ENCODE measurements around the gene CLIC2.
"Not testable (repeated sequence)": the region's sequence is repeated elsewhere in the genome, so short reads cannot be mapped to it uniquely, and the experiment has no call there.

Gene CLIC2
- long read RNA-seq, partial matches to known transcripts = 0 of 7 reads
- long read RNA-seq, other reads (novel, unspliced or antisense) = 7 of 7 reads

DNA sequence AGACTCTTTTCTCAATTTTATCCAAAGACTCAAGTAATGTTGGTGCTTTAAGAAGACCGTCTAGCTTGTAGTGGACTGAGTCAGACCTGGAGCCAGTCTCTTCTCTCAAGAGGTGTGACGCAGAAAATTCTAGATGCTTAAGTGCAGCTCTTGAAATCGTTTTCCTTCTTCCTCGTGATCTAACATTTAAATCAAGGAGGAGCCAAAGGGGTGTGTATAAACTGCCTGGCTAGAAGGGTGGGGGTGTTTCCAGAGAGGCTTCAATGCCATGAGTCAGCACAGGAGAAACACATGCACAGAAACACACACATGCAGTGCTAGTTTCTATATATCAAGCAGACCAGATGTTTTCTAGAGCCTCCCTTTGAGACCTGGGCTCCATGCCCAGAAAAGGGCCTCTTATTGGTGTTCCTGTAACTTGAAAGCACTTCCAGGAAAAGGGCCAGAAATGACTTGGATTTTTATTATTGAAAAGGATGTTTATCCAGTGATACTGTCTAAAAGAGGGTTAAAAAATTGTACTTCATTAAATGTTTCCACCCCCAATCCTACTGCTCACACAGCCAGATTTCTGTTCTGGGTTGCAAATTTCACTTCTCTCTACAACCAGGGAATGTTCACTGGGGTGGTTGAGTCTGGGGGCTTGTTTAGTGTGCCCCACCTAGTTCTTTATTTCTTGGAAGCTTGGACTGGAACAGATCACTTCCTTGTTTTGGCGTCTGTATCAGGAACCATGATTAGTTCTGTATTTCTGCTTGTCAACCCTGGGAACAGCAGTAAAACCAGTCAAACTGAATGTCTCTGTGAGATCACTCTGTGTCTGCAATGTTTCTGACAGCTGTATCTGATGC, at the start of gene CLIC2:
Gene CLIC2 (minus strand): TSS at position 129 of the 851 bp plus-strand sequence. CDS start 187 bp downstream, outside the sequence.
- no peaks in the 10 kb centered on the region for H3K27me3 ChIP-seq (ENCODE audit: insufficient read depth, poor library complexity, severe bottlenecking)
- H3K27ac ChIP-seq (replicated peaks) = no peak within 1 kb of the TSS
- TF ChIP-seq SPI1 (IDR thresholded peaks at IDR 0.05; ENCODE audit: borderline replicate concordance, low read depth) = no peak
- TF ChIP-seq GABPA (IDR thresholded peaks at IDR 0.05; ENCODE audit: low read depth) = no peak
- no peak for TF ChIP-seq REST (IDR thresholded peaks at IDR 0.05; ENCODE audit: insufficient replicate concordance, low read depth)
- no peak for TF ChIP-seq CTCF (IDR thresholded peaks at IDR 0.05; ENCODE audit: insufficient read depth, low read length)
- TF ChIP-seq POLR2AphosphoS5 (IDR thresholded peaks at IDR 0.05; ENCODE audit: low read depth) = no peak
- H3K4me3 ChIP-seq (replicated peaks; ENCODE audit: insufficient read depth, low read length) = no peak within 1 kb of the TSS
- no peak for DNase-seq (ENCODE audit: low read depth in 1 of 2, low spot score in 1 of 2)

- H3K27ac ChIP-seq (replicated peaks); H3K4me3 ChIP-seq (replicated peaks; ENCODE audit: insufficient read depth, low read length); DNase-seq (ENCODE audit: low read depth in 1 of 2, low spot score in 1 of 2); H3K27me3 ChIP-seq (ENCODE audit: insufficient read depth, poor library complexity, severe bottlenecking): not testable (repeated sequence)
Observed at GRCh38 chrX:155382529-155382967, 48.1 kb upstream of the CLIC2 start.

DNA sequence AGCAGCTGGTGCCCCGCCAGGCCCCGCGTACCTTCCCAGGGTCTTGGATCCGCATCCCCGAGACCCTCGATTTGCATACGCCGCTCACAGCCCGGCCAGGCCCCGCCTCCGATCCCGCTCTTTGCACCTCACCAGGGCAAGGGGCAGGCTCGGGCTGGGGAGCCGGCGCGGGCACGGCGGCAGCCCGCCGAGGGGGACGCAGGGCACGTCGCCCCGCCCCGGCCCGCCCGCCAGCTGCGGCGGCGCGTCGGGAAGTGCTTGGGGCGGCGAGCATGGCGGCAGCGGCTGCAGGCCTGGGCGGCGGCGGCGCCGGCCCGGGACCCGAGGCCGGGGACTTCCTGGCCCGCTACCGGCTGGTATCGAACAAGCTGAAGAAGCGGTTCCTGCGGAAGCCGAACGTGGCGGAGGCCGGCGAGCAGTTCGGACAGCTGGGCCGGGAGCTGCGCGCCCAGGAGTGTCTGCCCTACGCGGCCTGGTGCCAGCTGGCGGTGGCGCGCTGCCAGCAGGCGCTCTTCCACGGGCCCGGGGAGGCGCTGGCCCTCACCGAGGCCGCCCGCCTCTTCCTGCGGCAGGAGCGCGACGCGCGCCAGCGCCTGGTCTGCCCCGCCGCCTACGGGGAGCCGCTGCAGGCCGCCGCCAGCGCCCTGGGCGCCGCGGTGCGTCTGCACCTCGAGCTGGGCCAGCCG, 47.6 kb upstream of the CLIC2 start, which contains the start of gene F8A2:
Gene F8A2 (plus strand): TSS at position 253 of the 686 bp plus-strand sequence. CDS start 20 bp downstream, at position 273.
- not testable (repeated sequence) for H3K27ac ChIP-seq (replicated peaks); H3K27me3 ChIP-seq (ENCODE audit: insufficient read depth, poor library complexity, severe bottlenecking); DNase-seq (ENCODE audit: low read depth in 1 of 2, low spot score in 1 of 2); H3K4me3 ChIP-seq (replicated peaks; ENCODE audit: insufficient read depth, low read length)

GRCh38 chrX:155379802-155380201, 45.4 kb upstream of the CLIC2 start:
- not testable (repeated sequence) for H3K27ac ChIP-seq (replicated peaks); DNase-seq (ENCODE audit: low read depth in 1 of 2, low spot score in 1 of 2); H3K27me3 ChIP-seq (ENCODE audit: insufficient read depth, poor library complexity, severe bottlenecking); H3K4me3 ChIP-seq (replicated peaks; ENCODE audit: insufficient read depth, low read length)

DNA sequence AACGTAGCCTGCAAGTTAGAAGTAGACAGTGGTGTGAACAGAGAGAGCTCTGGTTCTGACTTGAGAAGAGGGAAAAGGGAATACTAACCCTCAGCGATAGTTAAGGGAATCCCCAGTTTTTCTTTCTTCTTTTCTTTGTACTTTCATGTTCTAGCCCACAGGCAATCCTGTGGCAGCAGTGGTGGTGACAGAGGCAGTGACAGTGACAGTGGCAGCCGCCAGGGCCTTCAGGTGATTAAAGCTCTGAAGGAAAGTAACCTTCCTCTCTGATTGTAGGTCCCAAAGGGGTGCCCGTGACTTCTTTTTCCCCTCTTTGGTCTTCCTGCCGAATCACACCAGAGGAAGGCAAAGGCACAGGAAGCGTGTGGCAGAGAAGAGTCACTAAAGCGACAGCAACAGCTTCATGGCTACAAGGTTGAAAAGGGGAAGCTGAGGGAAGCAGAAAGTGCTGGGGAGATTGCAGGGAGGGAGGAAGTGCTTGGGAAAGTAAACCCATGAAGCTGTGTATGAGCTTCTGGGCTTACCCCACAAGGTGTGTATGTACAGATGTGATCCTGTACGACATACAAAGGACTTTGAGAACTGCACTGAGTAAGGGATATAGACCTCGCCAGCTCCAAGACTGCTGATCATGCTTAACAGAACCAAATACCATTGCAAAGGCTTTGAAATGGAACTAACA, 39.5 kb upstream of the CLIC2 start:
- not testable (repeated sequence) for DNase-seq (ENCODE audit: low read depth in 1 of 2, low spot score in 1 of 2); H3K4me3 ChIP-seq (replicated peaks; ENCODE audit: insufficient read depth, low read length); H3K27me3 ChIP-seq (ENCODE audit: insufficient read depth, poor library complexity, severe bottlenecking); H3K27ac ChIP-seq (replicated peaks)

DNA sequence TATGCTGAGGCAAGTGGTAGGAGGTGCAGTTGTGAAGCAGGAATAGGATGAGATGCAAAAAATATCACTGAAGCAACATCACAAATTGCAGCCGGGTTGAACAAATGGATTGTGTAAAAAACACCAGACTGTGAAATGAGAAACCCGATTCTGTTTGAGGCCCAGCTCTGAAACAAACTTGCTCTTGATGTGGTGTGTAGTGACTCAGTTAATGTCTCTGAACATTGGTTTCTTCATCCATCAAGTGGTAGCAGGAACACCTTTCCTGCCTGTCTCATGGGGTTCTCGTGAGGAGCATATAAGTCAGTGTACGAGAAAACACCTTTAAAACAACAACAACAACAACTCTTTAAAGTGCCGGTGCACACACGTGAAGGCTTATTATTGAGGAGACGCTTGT, 29.3 kb upstream of the CLIC2 start:
- H3K4me3 ChIP-seq (replicated peaks; ENCODE audit: insufficient read depth, low read length); DNase-seq (ENCODE audit: low read depth in 1 of 2, low spot score in 1 of 2); H3K27me3 ChIP-seq (ENCODE audit: insufficient read depth, poor library complexity, severe bottlenecking); H3K27ac ChIP-seq (replicated peaks): not testable (repeated sequence)

DNA sequence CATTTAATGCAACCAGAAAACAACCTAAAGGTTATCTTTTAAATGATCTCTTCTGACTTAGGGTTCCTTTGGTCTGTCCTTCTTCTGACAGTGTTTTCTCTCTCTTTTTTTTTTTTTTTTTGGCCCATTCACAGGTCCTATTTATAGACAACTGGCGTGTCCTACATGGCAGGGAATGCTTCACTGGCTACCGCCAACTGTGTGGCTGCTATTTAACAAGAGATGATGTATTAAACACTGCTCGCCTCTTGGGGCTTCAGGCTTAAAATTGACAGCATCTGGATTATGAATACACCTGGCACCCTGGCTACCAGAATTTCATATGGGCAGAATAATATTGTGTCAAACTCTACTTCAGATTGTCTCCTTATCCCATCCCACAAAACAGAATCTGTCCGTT, 15.0 kb upstream of the CLIC2 start:
- not testable (repeated sequence) for H3K27ac ChIP-seq (replicated peaks); DNase-seq (ENCODE audit: low read depth in 1 of 2, low spot score in 1 of 2); H3K27me3 ChIP-seq (ENCODE audit: insufficient read depth, poor library complexity, severe bottlenecking); H3K4me3 ChIP-seq (replicated peaks; ENCODE audit: insufficient read depth, low read length)

GRCh38 chrX:155345689-155346088, 11.3 kb upstream of the CLIC2 start:
- H3K27ac ChIP-seq (replicated peaks); H3K4me3 ChIP-seq (replicated peaks; ENCODE audit: insufficient read depth, low read length); DNase-seq (ENCODE audit: low read depth in 1 of 2, low spot score in 1 of 2); H3K27me3 ChIP-seq (ENCODE audit: insufficient read depth, poor library complexity, severe bottlenecking): not testable (repeated sequence)

GRCh38 chrX:155335337-155335712, 911 bp upstream of the CLIC2 start:
- not testable (repeated sequence) for H3K27ac ChIP-seq (replicated peaks); H3K27me3 ChIP-seq (ENCODE audit: insufficient read depth, poor library complexity, severe bottlenecking); H3K4me3 ChIP-seq (replicated peaks; ENCODE audit: insufficient read depth, low read length); DNase-seq (ENCODE audit: low read depth in 1 of 2, low spot score in 1 of 2)

All from HL-60 (cell line).